Measurements from ENCODE around the gene DEGS2. TPM values are rescaled to one million over a fixed set of nuclear protein-coding genes. Genes with fewer than 3 reads are reported as not detected.
"Not testable (repeated sequence)": the region's sequence is repeated elsewhere in the genome, so short reads cannot be mapped to it uniquely, and the experiment has no call there.

The DEGS2 gene
- total RNA-seq (2014; rRNA removed; shearing (Covaris generic)) (1.4 TPM in 1 of 2 replicates, not detected in the other), polyA plus RNA-seq (2016; fragmentation: Nextera tagmentation; extraction: Ambion mirVana) (not detected in 2 replicates)

DNA sequence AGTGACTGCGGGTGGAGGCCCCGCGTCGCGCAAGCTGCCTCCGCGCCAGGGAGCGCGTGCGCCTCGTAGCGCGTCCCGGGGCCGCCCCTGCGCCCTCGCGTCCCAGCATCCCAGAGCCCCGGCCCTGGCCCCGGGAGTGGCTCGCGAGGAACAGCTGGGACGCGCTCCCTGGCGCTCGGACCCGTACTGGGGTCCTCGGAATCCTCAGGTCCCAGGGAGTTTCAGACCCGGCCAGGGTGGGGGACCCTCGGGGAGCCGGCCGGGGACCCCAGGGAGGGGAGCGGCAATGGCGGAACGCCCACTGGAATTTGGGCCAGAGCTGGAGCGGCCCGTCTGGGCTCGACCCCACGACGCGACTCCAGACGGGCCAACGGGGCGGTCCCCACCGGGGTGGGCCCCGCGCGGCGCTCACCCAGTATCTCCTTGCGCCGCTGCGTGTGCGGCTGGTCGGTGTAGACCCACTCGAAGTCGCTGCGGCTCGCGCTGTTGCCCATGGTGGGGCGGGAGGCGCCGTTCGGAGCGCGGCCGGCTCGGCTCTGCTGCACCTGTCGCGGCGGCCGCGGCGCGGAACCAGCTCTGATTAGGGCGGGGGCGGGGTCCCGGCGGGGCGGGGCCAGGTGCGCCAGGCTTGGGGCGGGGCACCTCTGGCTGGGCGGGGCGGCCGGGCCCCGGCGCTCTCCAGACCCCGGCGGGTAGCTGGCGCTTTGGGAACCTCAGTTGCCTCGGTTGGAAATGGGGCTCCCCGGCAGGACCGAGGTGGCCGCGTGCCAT lies at the start of gene DEGS2:
Gene DEGS2 (minus strand): TSS at position 552 of the 771 bp plus-strand sequence. CDS start 58 bp downstream, at position 494.
- in situ Hi-C loops (cut with MboI), result no loop called here
- Histone ChIP-seq H3K27ac (no peak within 1 kb of the TSS), H3K79me2 (ENCODE audit: insufficient read depth) (no peaks in the 10 kb centered on the region), H3K27me3 (replicated peaks; ENCODE audit: insufficient read depth) (peaks cover 30% of the 10 kb centered on the region), H3K9me2 (ENCODE audit: insufficient read depth) (no peaks in the 10 kb centered on the region), H3K9me3 (ENCODE audit: low read depth) (no peaks in the 10 kb centered on the region), H3K4me1 (ENCODE audit: insufficient read depth) (no peaks in the 10 kb centered on the region), H4K20me1 (ENCODE audit: insufficient read depth) (no peaks in the 10 kb centered on the region), H3K4me3 (peak within 1 kb of the TSS; percentile 43), H2AFZ (no peak within 1 kb of the TSS), H3K9ac (no peak within 1 kb of the TSS), H3K36me3 (ENCODE audit: low read depth) (no peaks in the 10 kb centered on the region), H3F3A (ENCODE audit: insufficient read depth) (no peaks in the 10 kb centered on the region), H3K4me2 (ENCODE audit: unreplicated experiment) (peak within 1 kb of the TSS; percentile 66)
- WGBS, 2 experiments (ENCODE audit: low coverage in 1 of 2, low lambda C conversion rate in 2 of 2, missing lambda C conversion rate in 2 of 2), result 3 to 4% methylated on average over 67 to 73 of the region's 94 CpGs
- TF ChIP-seq EZH2phosphoT487 (IDR thresholded peaks at IDR 0.05; ENCODE audit: insufficient read depth, low read depth) (no peak), EZH2 (IDR thresholded peaks at IDR 0.05; ENCODE audit: insufficient read depth, poor library complexity, severe bottlenecking) (no peak)
- DNase-seq, result peak; percentile 37

DNA sequence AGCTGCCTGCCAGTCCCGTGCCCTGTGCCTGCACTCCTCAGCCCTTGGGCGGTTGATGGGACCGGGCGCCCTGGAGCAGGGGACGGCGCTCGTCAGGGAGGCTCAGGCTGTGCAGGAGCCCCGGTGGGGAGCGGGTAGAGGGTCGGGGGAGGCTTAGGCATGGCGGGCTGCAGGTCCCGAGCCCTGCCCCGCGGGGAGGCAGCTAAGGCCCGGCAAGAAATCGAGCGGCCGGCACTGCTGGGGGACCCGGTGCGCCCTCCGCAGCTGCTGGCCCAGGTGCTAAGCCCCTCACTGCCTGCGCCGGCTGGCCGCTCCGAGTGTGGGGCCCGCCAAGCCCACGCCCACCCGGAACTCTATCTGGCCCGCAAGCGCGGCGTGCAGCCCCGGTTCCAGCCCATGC lies 48.7 kb upstream of the DEGS2 start:
- H3K4me2 ChIP-seq (ENCODE audit: unreplicated experiment); H3F3A ChIP-seq (ENCODE audit: insufficient read depth); H3K79me2 ChIP-seq (ENCODE audit: insufficient read depth); H3K27ac ChIP-seq; H3K36me3 ChIP-seq (ENCODE audit: low read depth); in situ Hi-C loops (cut with MboI); H3K4me3 ChIP-seq; DNase-seq; H3K4me1 ChIP-seq (ENCODE audit: insufficient read depth); H3K9me2 ChIP-seq (ENCODE audit: insufficient read depth); H4K20me1 ChIP-seq (ENCODE audit: insufficient read depth); H2AFZ ChIP-seq; H3K9ac ChIP-seq; H3K27me3 ChIP-seq (replicated peaks; ENCODE audit: insufficient read depth); H3K9me3 ChIP-seq (ENCODE audit: low read depth): not testable (repeated sequence)
- whole genome bisulfite sequencing, 2 experiments (ENCODE audit: low coverage in 1 of 2, low lambda C conversion rate in 2 of 2, missing lambda C conversion rate in 2 of 2), result 93 to 97% methylated on average over 21 to 29 of the region's 33 CpGs

DNA sequence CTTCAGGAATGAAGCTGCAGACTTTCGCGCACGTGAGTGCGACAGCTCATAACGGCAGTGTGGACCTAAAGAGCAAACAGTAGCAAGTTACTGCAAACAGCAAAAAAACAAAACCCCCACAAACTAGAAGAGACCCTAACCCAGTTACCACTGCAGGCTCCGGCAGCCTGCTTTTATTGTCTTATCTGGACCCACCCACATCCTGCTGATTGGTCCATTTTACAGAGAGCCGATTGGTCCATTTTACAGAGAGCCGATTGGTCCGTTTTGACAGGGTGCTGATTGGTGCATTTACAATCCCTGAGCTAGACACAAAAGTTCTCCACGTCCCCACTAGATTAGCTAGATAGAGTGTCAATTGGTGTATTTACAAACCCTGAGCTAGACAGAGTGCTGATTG lies 48.1 kb upstream of the DEGS2 start:
- in situ Hi-C loops (cut with MboI); DNase-seq; H3K9me3 ChIP-seq (ENCODE audit: low read depth); H2AFZ ChIP-seq; H3K27me3 ChIP-seq (replicated peaks; ENCODE audit: insufficient read depth); H3K4me1 ChIP-seq (ENCODE audit: insufficient read depth); H3K4me3 ChIP-seq; H3K27ac ChIP-seq; H3F3A ChIP-seq (ENCODE audit: insufficient read depth); H3K4me2 ChIP-seq (ENCODE audit: unreplicated experiment); H3K79me2 ChIP-seq (ENCODE audit: insufficient read depth); H3K36me3 ChIP-seq (ENCODE audit: low read depth); H3K9ac ChIP-seq; H3K9me2 ChIP-seq (ENCODE audit: insufficient read depth); H4K20me1 ChIP-seq (ENCODE audit: insufficient read depth): not testable (repeated sequence)
- 87 to 88% methylated on average over 10 of the region's 10 CpGs for WGBS, 2 experiments (ENCODE audit: low coverage in 1 of 2, low lambda C conversion rate in 2 of 2, missing lambda C conversion rate in 2 of 2)

DNA sequence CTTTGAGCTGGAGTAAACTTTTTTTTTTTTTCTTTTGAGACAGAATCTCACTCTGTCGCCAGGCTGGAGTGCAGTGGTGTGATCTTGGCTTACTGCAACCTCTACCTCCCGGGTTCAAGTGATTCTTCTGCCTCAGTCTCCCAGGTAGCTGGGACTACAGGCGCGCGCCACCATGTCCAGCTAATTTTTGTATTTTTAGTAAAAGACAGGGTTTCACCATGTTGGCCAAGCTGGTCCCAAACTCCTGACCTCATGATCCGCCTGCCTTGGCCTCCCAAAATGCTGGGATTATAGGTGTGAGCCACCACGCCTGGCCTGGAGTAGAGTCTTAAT lies 45.4 kb upstream of the DEGS2 start:
- H3K4me1 ChIP-seq (ENCODE audit: insufficient read depth); H3K79me2 ChIP-seq (ENCODE audit: insufficient read depth); H2AFZ ChIP-seq; H3K4me3 ChIP-seq; H3K36me3 ChIP-seq (ENCODE audit: low read depth); H3K4me2 ChIP-seq (ENCODE audit: unreplicated experiment); H3K9ac ChIP-seq; in situ Hi-C loops (cut with MboI); H3K27me3 ChIP-seq (replicated peaks; ENCODE audit: insufficient read depth); H4K20me1 ChIP-seq (ENCODE audit: insufficient read depth); H3K27ac ChIP-seq; H3K9me3 ChIP-seq (ENCODE audit: low read depth); DNase-seq; H3K9me2 ChIP-seq (ENCODE audit: insufficient read depth); H3F3A ChIP-seq (ENCODE audit: insufficient read depth): not testable (repeated sequence)
- WGBS, 2 experiments (ENCODE audit: low coverage in 1 of 2, low lambda C conversion rate in 2 of 2, missing lambda C conversion rate in 2 of 2), result 86 to 91% methylated on average over 7 of the region's 7 CpGs
